Forelimb muscle (tissue), 1 donor: Measurements from ENCODE around the gene GNPTAB. TPM values are rescaled to one million over a fixed set of nuclear protein-coding genes. Genes with fewer than 3 reads are reported as not detected.
"Not testable (repeated sequence)": the region's sequence is repeated elsewhere in the genome, so short reads cannot be mapped to it uniquely, and the experiment has no call there.

Experiments used
- DNase-seq: peaks from one replicate; pipeline ENCODE4 v3.0.0-alpha.2; 2013; ENCODE audit warnings: low read depth
- polyA plus RNA-seq: library from polyadenylated mRNA; unstranded; fragments of 120-200 nt; gene quantifications from one replicate; pipeline ENCODE4 v1.2.1, GENCODE V29; 2013; ENCODE audit not compliant: insufficient read length

Gene GNPTAB
- polyA plus RNA-seq, 1 donor = 17.4 TPM

DNA sequence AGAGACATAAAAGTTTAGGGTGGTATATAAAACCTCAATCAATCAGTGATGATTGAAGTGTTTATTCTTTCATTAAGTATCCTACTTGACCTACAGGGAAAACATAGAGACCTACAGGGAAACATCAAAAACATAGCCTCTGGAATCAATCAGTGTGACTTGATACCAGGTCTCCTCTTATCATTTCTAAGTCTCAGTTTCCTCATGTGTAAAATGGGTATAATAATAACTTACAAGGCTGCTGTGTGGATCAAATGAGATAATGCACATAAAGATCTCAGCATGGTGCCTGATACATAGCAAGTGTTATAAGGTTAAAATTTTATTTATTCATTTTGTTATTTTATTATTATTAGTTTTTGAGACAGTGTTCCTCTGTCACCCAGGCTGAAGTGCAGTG is 22.2 kb upstream of the GNPTAB start:
- DNase-seq = no peak

GRCh38 chr12:101850199-101850598 is 19.4 kb upstream of the GNPTAB start:
- no peak for DNase-seq

DNA sequence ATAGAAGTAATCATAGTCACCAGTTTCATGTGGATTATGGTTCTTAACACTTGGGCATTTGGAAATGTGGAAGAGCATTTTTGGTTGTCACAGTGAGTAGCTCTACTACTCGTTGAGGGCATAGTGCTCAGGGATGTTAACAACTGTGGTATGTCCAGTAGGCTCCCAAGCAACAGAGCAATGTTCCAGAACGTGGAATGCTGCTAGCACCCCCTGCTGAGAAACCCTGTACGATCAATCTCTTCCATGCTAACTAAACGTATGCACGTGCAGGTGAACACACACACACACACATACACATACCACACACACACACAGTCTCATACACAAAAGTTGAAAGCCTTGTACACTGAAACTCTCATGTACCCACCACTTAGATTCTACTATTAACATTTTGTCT is 16.6 kb upstream of the GNPTAB start:
- DNase-seq = no peak

DNA sequence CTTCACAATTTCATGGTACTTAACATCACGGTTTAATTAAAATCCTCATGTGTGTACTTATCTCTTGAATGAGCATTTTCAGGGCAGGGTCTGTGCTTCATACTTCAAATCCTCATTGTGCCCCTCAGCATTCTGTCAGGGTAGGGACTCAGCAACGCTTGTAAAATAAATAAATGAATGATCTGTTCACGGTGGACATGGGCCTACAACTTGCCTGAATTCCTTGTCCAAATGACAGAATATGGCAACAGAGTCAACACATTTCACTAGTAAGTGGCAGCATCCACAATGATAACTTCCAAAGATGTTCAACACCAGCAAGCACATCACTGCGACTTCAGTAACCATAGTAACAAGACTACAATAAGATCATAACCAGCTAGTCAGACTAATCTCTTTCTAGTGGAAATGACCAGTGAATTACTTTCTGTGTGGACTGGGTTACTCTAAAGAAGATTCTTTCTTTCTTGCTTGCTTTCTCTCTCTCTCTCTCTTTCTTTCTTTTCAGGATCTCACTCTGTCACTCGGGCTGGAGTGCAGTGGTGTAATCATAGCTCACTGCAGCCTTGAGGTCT is 14.5 kb upstream of the GNPTAB start:
- DNase-seq = no peak

GRCh38 chr12:101841069-101841468 is 10.3 kb upstream of the GNPTAB start:
- DNase-seq = no peak

- peak; percentile 44 for DNase-seq
These were observed 8.8 kb upstream of the GNPTAB start for GRCh38 chr12:101839324-101840283.

DNA sequence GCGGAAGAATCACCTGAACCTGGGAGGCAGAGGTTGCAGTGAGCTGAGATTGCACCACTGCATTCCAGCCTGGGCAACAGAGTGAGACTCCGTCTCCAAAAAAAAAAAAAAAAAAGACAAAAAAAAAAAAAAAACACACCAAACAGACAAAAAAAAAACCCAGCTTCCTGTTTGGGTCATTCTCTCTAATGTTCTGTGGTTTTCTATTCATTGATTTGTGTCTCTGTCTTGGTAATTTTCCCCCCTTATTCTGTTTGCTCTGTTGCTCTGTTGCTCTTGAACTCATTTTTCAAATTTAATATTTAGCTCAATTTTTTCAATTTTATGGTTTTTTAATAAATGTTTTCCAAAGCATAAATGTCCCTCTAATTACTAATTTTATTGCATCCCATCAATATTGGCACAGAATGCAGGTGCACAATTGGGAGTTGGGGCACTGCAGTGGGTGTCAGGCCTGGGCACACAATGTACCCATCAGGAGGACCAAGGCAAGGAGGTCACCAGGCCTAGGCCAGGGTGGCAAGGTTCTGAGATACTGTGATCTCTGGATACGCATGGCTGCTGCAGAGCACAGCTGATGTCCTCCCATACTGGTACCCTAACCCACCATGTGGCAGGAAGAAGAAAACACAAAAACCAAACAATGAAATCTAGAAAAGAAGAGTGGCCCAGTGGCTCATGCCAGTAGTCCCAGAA is 8.0 kb upstream of the GNPTAB start:
- no peak for DNase-seq

- DNase-seq = no peak
These were observed 1.3 kb upstream of the GNPTAB start for GRCh38 chr12:101832030-101832429.

- DNase-seq = no peak
These were observed 956 bp downstream of the GNPTAB start for GRCh38 chr12:101829639-101830366.

- no peak for DNase-seq
These were observed 2.1 kb downstream of the GNPTAB start for GRCh38 chr12:101828463-101829196.

GRCh38 chr12:101826766-101827368 is 3.9 kb downstream of the GNPTAB start:
- no peak for DNase-seq

GRCh38 chr12:101824831-101825230 is 5.9 kb downstream of the GNPTAB start:
- no peak for DNase-seq

GRCh38 chr12:101823891-101824290 is 6.9 kb downstream of the GNPTAB start:
- no peak for DNase-seq

GRCh38 chr12:101823039-101823438 is 7.7 kb downstream of the GNPTAB start:
- no peak for DNase-seq

- DNase-seq = no peak
These were observed 11.3 kb downstream of the GNPTAB start for GRCh38 chr12:101819467-101819866.

GRCh38 chr12:101818689-101819088 is 12.1 kb downstream of the GNPTAB start:
- DNase-seq = not testable (repeated sequence)

- DNase-seq = no peak
These were observed 17.6 kb downstream of the GNPTAB start for GRCh38 chr12:101813117-101813516.

DNA sequence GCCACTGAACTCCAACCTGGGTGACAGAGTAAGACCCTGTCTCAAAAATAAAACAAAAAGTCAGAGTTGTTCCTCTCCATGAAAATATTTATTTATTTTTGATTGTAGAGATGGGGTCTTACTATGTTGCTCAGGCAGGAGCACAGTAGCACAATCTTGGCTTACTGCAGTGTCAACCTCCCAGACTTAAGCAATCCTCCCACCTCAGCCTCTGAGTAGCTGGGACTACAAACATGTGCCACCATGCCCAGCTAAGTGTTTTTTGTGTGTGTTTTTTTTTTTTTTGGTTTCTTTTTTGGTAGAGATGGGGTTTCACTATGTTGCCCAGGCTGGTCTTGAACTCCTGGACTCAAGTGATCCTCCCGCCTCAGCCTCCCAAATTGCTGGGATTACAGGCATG is 18.0 kb downstream of the GNPTAB start:
- DNase-seq = not testable (repeated sequence)

- not testable (repeated sequence) for DNase-seq
These were observed 19.4 kb downstream of the GNPTAB start for GRCh38 chr12:101811342-101811741.

DNA sequence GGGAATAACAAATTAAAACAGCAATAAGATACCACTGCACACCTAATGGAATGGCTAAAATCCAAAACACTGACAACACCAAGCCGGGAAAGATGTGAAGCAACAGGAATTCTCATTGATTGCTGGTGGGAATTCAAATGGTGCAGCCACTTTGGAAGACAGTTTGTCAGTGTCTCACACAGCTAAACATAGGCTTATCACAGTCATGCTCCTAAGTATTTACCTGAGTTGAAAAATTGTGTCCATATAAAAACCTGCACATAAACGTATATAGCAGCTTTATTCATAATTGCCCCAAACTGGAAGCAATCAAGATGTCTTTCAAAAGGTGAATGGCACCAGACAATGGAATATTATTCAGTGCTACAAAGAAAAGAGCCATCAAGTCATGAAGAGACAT is 21.6 kb downstream of the GNPTAB start:
- no peak for DNase-seq

DNA sequence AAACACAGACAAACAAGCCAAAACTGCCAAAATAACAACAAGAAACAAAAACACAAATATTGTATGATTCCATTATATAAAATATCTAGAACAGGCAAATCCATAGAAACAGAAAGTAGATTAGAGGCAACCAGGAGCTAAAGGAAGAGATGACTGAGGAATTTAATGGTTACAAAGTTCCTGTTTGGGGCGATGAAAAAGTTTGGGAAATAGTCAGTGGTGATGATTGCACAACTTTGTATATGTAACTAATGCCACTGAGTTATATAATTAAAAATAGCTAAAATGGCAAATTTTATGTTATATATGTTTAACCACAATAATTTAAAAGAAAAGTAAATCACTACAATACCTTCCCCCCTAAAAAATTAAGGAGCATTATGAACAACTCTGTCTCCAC is 24.5 kb downstream of the GNPTAB start:
- no peak for DNase-seq
